IPS DF 6.9 (cell line): ENCODE measurements around the gene TMEM94.

Experiments used
- DNase-seq: peaks from one replicate; pipeline ENCODE4 v3.0.0-alpha.2; 2013; ENCODE audit warnings: low read depth, low spot score
- H3K27ac ChIP-seq: one replicate; pipeline ENCODE4 v1.5.1; 2013; ENCODE audit warnings: low read length, control low read depth
- H3K27me3 ChIP-seq: 2 replicates; pipeline ENCODE4 v1.6.1; 2013; ENCODE audit warnings: mild to moderate bottlenecking, low read length; ENCODE audit not compliant: control insufficient read depth, insufficient read depth
- H3K36me3 ChIP-seq: 2 replicates; pipeline ENCODE4 v1.6.1; 2013; ENCODE audit warnings: low read length; ENCODE audit not compliant: control insufficient read depth, insufficient read depth
- H3K4me1 ChIP-seq: 2 replicates; pipeline ENCODE4 v1.6.1; 2013; ENCODE audit warnings: low read length; ENCODE audit not compliant: control insufficient read depth, insufficient read depth
- H3K4me3 ChIP-seq: 2 replicates; pipeline ENCODE4 v1.5.1; 2013; ENCODE audit warnings: mild to moderate bottlenecking, low read length
- H3K9me3 ChIP-seq: 2 replicates; pipeline ENCODE4 v1.6.1; 2013; ENCODE audit warnings: low read length, inconsistent platforms; ENCODE audit not compliant: control insufficient read depth, insufficient read depth
- WGBS: extraction: QIAGEN DNeasy Blood & Tissue Kit; methylation state at CpG from one replicate; pipeline ENCODE4 v1.1.7; 2013; ENCODE audit warnings: mixed read lengths, missing lambda C conversion rate; ENCODE audit not compliant: insufficient read length, insufficient coverage; 5-methylcytosine and 5-hydroxymethylcytosine counted together

The TMEM94 gene

DNA sequence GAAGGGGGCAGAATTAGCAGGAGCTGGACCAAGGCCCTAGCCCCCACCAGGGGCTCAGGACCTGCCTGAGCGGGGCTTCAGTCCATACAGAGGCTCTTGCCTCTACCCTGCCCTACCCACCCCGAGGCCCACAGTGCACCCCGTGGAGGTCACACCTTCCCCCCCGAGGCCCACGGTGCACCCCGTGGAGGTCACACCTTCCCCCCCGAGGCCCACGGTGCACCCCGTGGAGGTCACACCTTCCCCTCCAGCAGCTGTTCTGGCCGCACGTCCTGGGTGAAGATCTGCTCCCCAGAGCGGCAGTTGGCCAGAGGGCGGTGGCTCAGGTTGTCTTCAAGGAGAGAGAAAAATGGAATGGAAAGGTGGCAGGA lies 47.5 kb downstream of the TMEM94 start:
- Histone ChIP-seq H3K9me3 (no peaks in the 10 kb centered on the region), H3K27ac (no peak overlapping the region), H3K36me3 (peaks cover 23% of the 10 kb centered on the region), H3K27me3 (no peaks in the 10 kb centered on the region), H3K4me3 (no peak overlapping the region), H3K4me1 (no peaks in the 10 kb centered on the region; the same call in 1 of the 2 replicates)
- no CpG with 5 or more reads among the region's 13 CpGs for WGBS
- DNase-seq = no peak

DNA sequence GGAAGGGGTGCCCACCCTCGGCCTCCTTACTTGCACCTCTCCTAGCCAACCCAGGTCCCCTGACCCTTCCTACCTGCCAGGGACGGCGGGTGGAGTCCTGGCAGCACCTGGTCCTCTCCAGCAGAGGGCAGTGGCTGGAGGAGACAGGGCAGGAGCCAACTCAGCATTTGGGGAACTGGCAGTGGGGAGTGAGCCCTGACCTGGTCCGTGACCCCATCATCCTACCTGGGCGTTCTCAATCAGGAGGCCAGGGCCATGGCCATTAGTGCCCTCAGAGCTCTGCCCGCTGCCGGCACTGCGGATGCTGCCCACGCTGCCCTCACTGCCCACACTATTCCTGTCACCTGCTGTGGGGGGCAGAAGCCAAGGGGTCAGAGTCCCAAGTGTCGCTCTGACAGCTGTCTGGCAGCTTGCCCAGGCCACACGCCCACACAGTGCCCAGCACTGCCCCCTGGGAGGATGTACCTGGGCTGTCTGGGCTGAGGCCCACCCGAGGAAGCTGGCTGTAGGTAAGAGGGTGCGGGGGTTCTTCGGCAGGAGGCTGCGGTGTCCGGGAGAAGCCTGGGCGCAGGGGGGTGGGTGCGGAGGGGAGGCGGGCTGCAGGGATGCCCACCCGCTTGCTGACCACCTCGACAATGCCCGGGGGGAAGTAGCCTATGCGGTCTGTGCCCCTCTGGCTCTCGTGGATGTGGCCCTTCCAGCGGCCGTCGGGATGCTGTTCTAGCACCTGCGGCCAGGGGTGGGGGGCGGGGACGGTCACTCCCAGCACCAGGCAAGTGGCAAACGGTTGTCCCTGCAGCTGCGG lies 48.1 kb downstream of the TMEM94 start:
- Histone ChIP-seq H3K4me1 (no peaks in the 10 kb centered on the region; the same call in 1 of the 2 replicates), H3K4me3 (no peak overlapping the region), H3K27ac (no peak overlapping the region), H3K27me3 (no peaks in the 10 kb centered on the region), H3K36me3 (peaks cover 23% of the 10 kb centered on the region), H3K9me3 (no peaks in the 10 kb centered on the region)
- DNase-seq = no peak
- WGBS = no CpG with 5 or more reads among the region's 32 CpGs

DNA sequence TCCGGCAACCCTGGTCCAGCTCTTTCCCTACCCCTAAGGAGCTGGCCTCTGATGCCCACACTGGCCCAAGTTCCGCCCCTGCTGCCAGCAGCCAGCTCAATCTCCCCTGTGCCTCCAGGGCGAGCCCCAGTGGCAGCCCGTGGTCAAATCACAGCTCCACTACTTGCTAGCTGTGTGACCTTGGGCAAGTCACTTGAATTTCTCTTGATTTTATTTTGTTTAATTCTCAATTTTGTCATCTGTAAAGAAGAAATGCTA lies 48.6 kb downstream of the TMEM94 start:
- no CpG with 5 or more reads among the region's 4 CpGs for WGBS
- Histone ChIP-seq H3K27me3 (no peaks in the 10 kb centered on the region), H3K4me3 (no peak overlapping the region), H3K36me3 (peaks cover 23% of the 10 kb centered on the region), H3K9me3 (no peaks in the 10 kb centered on the region), H3K4me1 (no peaks in the 10 kb centered on the region; the same call in 1 of the 2 replicates), H3K27ac (no peak overlapping the region)
- DNase-seq = no peak

DNA sequence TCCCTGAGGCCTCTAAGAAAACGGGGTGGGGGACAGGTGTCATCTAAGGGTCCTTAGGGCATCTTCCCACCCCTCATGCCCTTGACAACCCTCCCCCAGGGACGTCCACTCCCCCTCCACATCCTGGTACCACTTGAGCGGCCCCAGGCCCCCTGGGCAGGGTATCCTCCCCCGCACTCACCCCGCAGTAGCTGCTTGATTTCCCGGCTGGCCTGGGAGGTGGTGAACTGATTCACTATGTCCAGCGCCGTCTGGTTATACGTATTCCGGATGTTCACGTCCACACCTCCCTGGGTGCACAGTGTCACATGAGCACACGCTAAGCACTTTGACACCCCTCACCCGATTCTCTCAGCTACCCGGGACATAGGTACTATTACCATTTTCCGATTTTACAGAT lies 49.2 kb downstream of the TMEM94 start:
- H3K9me3 ChIP-seq = no peaks in the 10 kb centered on the region
- H3K27me3 ChIP-seq = no peaks in the 10 kb centered on the region
- DNase-seq = no peak
- H3K4me1 ChIP-seq = no peaks in the 10 kb centered on the region
- WGBS = no CpG with 5 or more reads among the region's 15 CpGs
- H3K36me3 ChIP-seq = peaks cover 23% of the 10 kb centered on the region
- H3K27ac ChIP-seq = no peak overlapping the region
- no peak overlapping the region for H3K4me3 ChIP-seq

DNA sequence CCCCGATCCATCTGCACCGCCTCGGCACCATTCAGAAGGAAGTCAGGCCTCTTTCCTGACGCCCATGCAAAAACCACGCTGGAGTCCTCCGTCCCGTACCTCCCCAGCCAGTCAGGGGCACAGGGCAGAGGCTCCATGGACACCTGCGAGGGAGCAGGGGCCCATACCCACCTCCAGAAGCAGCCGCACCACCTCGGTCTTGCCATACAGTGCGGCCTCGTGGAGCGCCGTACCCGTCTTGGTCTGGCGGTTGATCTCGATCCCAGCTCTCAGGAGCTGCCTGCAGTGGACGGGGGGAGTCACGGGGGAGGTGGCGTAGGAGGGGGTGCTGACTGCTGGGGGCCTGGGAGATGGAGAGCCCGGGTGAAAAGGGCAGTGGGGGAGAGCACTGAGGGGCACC lies 49.7 kb downstream of the TMEM94 start:
- Histone ChIP-seq H3K4me3 (no peak overlapping the region), H3K27ac (no peak overlapping the region), H3K9me3 (no peaks in the 10 kb centered on the region), H3K36me3 (peaks cover 23% of the 10 kb centered on the region), H3K27me3 (no peaks in the 10 kb centered on the region), H3K4me1 (no peaks in the 10 kb centered on the region)
- DNase-seq = no peak
- WGBS = no CpG with 5 or more reads among the region's 21 CpGs

DNA sequence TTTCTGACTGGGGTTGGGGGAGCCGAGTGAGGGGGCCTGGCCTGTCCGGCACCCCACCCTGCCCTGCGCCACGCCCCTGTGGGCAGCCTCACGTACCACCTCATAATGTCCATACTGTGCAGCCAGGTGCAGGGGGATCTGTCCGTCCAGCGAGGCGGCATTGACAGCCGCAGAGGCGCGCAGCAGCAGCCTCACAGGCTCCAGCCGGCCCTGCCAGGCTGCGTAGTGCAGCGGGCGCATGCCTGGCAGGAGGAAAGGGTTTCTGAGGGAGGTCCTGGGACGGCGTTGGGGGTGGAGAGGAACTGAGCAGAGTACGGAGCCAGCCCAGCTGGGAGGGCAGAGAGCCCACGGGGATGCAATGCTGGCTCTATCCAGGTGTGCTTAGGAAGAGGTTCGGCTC lies 50.5 kb downstream of the TMEM94 start:
- no peaks in the 10 kb centered on the region for H3K9me3 ChIP-seq
- no peak overlapping the region for H3K4me3 ChIP-seq
- no peak for DNase-seq
- no peak overlapping the region for H3K27ac ChIP-seq
- H3K27me3 ChIP-seq = no peaks in the 10 kb centered on the region
- no CpG with 5 or more reads among the region's 20 CpGs for WGBS
- peaks cover 23% of the 10 kb centered on the region for H3K36me3 ChIP-seq
- H3K4me1 ChIP-seq = no peaks in the 10 kb centered on the region

DNA sequence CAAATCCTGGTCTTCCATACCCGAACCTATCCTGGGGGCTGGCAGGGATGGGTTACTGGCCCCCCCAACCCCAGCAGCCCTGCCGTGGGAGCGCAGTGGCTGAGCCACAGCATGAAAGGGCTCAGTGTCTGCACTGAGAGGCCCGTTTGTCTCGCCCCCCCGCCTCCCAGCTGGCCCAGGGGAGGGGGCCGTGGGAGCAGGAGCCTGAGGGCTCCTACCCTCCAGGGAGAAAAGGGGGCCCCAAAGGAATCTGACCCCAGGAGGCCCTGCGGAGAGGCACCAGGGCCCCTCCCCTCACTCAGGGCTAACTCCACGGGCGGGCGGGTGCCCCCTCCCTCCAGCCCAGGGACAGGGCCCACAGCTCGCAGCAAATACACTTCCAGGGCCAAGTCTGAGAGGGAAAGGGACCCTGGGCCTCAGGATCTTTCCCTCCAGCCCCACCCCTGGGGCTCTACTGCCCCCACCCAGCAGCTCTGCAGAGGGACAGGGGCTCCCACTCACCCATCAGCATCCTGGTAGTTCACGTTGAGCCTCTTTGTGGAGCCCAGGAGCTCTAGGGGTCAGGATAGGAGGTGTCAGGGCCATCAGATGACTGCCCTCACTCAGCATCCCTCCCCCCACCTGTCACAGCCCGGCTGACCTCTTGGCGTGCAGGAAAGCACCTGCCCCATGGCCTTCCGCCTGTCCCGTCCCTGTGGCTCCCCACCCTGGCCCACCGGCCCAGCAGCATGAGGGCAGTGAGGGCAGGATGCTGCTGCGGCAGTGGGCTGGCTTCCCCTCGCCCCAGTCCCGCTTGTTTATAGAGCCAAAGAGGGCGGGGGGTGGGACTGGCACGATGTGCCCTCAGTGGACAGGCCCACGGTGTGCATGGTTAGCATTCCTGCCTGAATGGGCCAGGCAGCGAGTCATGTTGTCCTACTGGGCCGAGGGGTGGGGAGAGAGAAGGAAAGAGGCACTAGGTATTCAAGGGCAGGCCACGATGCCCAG lies 51.6 kb downstream of the TMEM94 start:
- no peak for DNase-seq
- peaks cover 23% of the 10 kb centered on the region for H3K36me3 ChIP-seq
- H3K9me3 ChIP-seq = no peaks in the 10 kb centered on the region
- H3K27ac ChIP-seq = no peak overlapping the region
- no peak overlapping the region for H3K4me3 ChIP-seq
- WGBS = no CpG with 5 or more reads among the region's 27 CpGs
- H3K4me1 ChIP-seq = no peaks in the 10 kb centered on the region
- no peaks in the 10 kb centered on the region for H3K27me3 ChIP-seq

DNA sequence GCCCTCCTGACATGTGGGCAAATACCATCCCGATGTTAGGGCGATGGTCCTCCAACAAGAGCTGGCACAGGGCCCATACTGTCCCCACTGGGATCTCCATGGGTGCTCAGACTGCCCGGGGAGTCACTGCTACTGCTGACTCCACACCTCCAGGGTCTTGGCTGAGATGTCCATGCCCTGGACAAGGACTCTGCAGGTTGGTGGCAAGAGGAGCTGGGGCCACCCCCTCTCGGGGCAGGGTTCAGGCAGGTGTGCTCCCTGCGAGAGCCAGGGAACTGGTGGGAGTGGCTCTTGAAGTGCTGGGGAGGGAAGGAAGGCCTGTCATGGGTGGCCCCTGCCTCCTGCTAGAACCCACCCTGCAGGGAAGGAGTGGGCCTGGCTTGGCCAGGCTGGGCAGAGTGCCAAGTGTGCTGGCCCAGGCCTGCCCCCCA lies 52.5 kb downstream of the TMEM94 start:
- H3K36me3 ChIP-seq = peaks cover 21% of the 10 kb centered on the region
- WGBS = no CpG with 5 or more reads among the region's 5 CpGs
- no peak for DNase-seq

DNA sequence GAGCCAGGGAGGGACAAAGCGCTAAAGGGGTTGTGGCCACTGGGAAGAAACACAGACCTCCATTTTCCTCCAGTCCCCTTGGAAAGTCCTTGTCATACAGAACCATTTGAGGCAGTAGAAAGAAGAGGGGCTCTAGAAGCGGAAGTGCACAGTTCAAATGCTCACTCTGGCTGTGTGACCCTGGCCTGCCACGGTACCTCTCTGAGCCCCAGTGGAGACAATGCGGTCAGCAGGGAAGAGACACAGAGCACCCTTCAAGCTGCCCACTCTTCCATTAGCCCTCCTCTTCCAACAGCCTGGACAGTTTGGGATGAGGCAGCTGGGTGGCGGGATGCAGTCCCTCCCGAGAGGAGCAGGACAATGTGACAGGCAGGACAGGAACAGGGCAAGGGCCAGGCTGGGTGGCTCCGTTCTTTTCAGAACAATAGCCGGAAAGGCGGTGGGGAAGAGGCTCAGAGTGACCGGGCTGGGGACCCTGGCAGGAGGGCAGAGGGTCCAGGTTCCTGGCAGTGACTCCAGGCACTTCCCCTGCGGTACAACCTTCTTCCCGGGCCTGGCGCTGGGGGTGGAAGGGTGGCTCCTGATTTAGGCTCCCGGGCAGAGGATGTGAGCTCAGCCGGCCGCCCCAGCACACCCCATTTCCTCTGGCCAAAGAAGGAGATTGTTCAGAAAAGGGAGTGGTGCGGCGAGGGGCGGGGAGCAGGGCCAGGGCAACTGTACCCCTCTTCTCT lies 53.3 kb downstream of the TMEM94 start:
- peaks cover 5% of the 10 kb centered on the region; the same call in 1 of the 2 replicates for H3K4me1 ChIP-seq
- no CpG with 5 or more reads among the region's 19 CpGs for WGBS
- DNase-seq = no peak
- no peaks in the 10 kb centered on the region for H3K27me3 ChIP-seq
- peaks cover 17% of the 10 kb centered on the region for H3K36me3 ChIP-seq
- no peak overlapping the region for H3K4me3 ChIP-seq
- no peak overlapping the region for H3K27ac ChIP-seq
- H3K9me3 ChIP-seq = no peaks in the 10 kb centered on the region

More for the DNA sequence above, 52.5 kb downstream of the TMEM94 start:
- no peaks in the 10 kb centered on the region for H3K9me3 ChIP-seq
- 0 out of 2 replicates have a peak, but pooled peaks cover under 1% of the 10 kb centered on the region for H3K4me1 ChIP-seq
- H3K4me3 ChIP-seq = no peak overlapping the region
- H3K27ac ChIP-seq = no peak overlapping the region
- no peaks in the 10 kb centered on the region for H3K27me3 ChIP-seq

DNA sequence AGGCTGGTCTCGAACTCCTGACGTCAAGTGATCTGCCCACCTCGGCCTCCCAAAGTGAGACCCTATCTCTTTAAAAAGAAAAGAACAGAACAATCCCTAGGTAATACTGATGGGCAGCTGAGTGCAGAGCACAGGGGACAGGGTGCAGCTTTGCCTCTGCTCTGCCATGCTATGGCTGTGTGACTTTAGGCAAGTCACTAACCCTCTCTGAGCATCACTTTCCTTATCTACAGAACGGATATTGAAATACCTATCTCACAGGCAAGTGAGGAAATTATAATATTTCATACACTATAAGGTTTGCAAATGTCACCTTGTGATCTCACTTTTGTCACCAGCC lies 54.8 kb downstream of the TMEM94 start:
- Histone ChIP-seq H3K36me3 (peaks cover 12% of the 10 kb centered on the region), H3K27ac (no peak overlapping the region), H3K4me3 (no peak overlapping the region), H3K9me3 (no peaks in the 10 kb centered on the region), H3K4me1 (peaks cover 5% of the 10 kb centered on the region; the same call in 1 of the 2 replicates), H3K27me3 (no peaks in the 10 kb centered on the region)
- DNase-seq = no peak
- WGBS = no CpG with 5 or more reads among the region's 4 CpGs
